Stimulated activated CD4-positive, alpha-beta T cell treated with anti-CD3 and anti-CD28 coated beads, Interleukin-4, amount 100 ng/mL, for 1 hour (primary cell): Measurements from ENCODE around the gene CCDC178.

ENCODE experiments used
- DNase-seq: peaks from one replicate; pipeline ENCODE4 v3.0.0-alpha.2; 2020

The CCDC178 gene

GRCh38 chr18:33114749-33115148, 325.8 kb downstream of the CCDC178 start:
- no peak for DNase-seq

- no peak for DNase-seq
Observed at GRCh38 chr18:33113416-33113815, 327.1 kb downstream of the CCDC178 start.

GRCh38 chr18:33107511-33107910, 333.0 kb downstream of the CCDC178 start:
- DNase-seq: no peak

DNA sequence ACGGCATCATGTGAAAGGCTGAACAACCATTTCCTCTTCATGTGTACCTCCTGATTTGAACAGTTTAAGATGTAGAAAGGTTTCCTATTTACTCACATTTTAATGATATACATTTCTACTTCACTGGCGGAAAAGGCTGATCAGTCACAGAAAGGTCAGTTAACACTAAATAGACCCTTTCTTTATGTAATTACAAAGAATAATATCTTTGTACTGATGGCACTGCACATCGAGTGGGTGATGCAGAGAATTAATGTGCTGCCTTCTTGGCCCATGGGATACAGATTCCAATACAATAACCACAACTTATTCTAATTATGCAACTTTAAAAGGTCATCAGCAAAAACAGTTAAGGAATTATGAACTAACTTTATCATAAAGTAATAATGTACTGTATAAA, 339.2 kb downstream of the CCDC178 start:
- DNase-seq: no peak

DNA sequence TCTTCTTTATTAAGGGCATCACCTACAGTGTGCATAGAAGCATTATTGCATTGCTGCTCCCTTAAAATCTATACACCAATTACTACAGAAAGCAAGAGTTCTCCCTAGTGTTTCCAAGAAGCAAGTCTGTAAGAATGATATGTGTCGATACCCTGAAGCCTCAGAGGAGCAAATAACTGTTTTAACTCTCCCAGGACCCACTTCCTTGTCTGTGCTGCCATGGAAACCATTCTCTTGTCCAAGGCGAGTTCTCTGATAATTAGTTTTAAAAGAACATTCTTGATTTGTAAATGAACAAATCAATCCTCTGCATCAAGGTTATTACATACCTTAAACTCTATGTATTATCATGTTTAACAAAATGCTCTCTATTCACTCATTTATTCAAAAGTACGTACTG, 340.9 kb downstream of the CCDC178 start:
- no peak for DNase-seq

DNA sequence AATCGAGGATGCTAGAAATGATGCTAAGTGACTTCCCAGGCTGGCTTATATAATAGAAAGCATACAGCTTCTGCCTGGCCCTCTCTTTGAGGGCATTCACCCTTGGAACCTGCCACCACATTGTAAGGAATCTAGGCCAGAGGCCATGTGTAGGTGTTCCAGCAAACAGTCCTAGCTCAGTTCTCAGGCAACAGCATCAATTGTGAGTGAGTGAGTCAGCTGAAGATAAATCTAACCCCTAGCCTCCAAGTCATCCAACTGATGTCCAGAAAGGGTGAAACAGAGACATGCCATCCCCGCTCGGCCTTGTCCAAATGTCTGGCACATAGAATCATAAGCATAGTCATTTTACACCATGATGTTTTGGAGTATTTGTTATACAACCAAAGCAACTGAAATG, 343.4 kb downstream of the CCDC178 start:
- DNase-seq: no peak

- no peak for DNase-seq
Observed at GRCh38 chr18:33090461-33090860, 350.1 kb downstream of the CCDC178 start.

GRCh38 chr18:33076601-33077000, 363.9 kb downstream of the CCDC178 start:
- no peak for DNase-seq

- DNase-seq: no peak
Observed at GRCh38 chr18:33074125-33074524, 366.4 kb downstream of the CCDC178 start.

DNA sequence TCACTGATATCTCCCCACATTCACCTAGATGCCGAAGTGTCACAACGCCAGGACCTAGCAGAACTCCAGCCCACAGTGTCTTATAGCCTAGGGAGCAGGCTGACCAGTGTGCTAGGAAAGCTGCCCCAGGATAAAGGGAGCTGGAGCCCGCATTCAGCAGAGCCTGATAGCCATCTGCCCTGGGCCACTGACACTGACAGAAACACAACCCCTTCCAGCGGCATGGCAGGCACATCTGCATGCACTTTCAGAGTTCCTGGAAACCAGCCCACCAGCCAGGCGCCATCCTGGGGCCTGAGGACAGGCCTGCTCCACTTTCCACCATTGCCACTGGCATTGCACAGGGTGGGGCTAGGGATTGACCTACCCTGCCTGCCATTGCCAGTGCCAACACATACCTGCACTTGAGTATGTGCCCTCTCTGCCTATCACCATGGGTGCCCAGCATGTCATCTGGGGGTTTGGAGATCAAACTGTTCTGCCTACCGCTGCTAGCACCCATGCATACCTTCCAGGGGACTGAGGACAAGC, 377.6 kb downstream of the CCDC178 start:
- DNase-seq: no peak

DNA sequence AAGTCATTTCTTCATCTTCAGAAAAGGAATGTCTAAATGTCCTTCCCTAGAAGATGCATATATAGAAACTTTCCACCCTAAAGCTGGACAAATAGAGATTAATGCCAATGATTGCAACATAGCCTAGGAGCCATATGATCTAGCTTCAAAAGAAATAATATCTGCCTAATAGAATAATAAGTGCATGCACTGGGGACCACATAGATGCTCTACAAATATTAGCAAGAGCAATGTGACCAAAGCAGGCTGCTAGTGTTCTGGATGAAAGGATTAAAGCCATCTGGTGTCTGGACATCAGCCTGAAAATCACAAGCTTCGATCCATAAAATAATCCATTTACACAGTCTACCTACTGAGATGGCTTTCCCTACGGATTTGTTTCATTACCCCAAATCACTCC, 387.6 kb downstream of the CCDC178 start:
- DNase-seq: no peak

DNA sequence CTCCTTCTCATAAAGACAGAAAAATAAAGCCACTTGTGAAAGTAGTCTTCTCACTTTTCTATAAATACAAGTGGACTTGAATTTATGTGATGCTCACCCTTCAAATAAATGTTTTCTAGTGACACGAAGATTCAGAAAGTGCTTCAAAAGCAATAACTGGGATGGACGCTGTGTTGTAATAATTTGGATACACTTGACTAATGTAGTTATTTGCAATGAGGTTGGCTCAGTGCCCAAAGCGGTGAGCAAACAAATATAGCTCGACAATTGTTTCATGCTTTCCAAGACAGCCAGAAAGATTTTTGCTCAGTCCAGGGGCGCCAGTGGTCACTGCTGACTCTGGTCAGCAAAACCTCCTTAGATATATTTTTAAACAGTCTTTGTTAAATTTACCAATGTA, 389.1 kb downstream of the CCDC178 start:
- DNase-seq: no peak

- DNase-seq: no peak
Observed at GRCh38 chr18:33040213-33040612, 400.3 kb downstream of the CCDC178 start.

DNA sequence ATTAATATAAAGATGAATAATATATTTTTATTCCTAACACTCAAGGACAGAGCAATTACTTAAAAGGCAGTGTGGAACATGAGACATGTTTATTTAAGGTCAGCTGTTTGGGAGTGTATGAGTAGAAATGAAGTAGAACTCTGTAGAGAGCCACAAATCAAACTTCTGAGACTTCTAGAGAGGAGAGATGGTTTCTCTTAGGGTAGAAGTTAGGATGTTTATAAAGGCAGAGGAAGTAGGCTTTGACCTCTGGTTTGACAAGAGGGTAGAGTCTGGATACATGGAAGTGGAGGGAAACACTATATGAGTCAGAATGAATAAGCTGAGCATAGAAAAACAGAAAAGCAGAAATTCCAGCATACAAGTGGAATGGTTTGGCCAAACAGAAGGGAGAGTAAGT, 405.6 kb downstream of the CCDC178 start:
- no peak for DNase-seq

GRCh38 chr18:33034212-33034611, 406.3 kb downstream of the CCDC178 start:
- no peak for DNase-seq

DNA sequence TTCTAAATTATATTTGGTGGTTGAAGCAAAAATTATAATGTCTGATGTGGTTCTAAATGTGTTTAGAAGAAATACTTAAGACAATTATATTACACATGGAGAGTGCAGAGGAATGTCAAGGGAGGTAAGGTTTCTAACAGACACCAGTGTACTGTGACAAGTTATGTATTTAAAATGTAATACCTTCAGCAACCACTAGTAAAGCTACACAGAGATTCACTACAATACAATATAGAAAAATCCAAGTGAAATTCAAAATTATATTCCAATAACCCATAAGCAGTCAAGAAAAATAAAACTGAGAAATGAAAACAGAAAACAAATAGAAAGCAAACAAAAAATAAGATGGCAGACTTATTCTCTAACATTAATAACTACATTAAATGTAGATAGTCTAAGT, 418.2 kb downstream of the CCDC178 start:
- no peak for DNase-seq

DNA sequence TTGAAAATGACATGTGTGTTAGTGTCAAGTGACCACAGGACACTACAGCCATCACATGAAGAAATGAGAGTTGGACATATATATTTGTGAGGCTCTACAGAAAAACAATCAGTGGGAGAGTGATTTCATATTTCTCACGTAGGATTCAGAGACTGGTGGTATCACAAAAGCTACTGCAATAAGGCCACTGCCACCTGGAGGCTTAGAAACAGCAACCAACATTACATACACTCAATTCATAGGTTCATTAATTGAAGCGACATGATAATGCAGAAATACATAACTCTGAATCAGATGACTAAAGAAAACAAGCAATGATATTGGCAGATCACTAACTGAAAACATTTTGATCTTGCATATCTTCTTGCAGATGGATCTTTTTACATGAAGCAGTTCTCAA, 419.6 kb downstream of the CCDC178 start:
- DNase-seq: no peak

DNA sequence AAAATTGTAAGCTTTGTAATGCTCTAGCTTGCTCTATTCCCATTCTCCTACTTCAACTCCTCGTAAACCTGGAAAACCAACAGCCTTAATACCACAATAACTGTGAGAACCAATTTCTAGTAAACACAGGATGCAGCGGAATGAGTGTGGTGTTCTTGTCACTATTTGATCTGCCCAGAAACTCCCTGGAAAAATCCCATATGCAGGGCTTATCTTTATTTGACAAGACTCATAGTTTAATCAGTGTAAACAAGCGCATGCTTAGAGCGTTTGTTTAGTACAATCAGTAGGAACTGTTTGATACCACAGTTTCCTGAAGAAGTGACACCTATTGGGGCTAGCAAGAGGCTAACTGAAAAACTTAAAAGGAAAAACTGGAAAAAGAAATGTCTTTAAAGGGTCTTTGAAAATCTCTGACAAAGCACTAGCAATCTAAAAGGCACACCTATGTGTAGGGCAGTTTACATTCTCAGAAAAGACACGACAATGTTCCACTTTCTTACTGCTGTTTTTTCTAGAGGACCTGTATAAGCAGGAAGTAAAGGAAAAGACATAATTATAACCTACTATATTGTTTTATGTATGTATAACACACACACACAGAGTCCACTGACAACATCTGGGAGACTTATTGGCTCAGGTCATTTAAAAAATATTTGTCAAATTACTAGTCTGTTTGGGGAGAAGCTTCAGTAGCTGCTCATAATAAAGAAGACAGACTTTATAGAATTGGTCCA, 426.3 kb downstream of the CCDC178 start:
- no peak for DNase-seq

DNA sequence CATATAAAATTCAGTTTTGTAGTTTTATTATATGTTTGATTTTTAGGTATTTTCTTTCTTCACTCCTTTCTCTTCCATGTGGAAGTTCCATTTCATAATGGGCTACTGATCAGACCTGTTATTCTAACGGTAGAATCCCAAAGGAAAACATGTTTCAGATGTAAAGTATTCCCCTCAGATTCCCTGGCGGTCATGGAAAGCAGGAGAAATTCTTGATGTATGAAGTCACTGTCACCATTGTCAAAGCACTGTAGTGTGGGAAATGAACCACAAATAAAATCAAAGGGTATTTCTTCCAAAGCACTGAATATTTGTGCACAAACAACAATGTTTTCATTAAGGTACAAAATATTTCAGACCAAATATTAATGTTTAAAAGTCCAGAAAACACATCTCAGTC, 430.4 kb downstream of the CCDC178 start:
- no peak for DNase-seq

DNA sequence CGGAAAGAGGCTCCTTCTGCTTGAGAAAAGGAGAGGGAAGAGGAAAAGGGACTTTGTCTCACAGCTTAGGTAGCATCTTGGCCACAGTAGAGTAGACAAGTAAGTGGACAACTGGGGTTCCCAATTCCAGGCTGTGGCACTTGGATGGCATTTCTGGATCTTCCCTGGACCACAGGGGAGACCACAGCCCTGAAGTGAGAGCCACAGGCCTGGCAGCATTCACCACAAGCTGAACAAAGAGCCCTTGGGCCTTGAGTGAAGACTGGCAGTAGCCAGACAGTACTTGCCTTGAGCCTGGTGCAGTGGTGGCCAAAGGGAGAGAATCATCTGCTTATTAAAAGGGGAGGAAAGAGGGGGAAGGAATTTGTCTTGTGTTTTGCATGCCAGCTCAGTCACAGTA, 441.6 kb downstream of the CCDC178 start:
- DNase-seq: no peak

GRCh38 chr18:32998285-32998684, 442.2 kb downstream of the CCDC178 start:
- DNase-seq: no peak

DNA sequence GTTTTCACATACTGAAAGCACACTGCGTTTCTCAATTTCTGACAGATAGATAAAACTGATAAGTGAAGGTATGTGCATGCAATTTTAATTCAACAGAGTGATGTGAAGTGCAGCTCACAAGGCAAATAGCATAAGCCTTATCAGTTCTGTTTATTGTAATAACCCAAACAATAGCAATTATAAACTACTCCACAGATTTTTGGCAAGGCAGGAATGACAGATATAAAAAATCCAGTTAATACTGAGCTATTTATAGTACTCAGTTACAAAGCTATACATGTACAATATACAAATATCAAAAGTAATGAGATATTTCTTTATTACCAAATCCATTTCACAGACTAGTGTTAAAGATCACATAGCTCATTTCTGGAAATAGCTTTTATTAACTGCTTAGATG, 456.8 kb downstream of the CCDC178 start:
- DNase-seq: no peak

- no peak for DNase-seq
Observed at GRCh38 chr18:32980896-32981295, 459.6 kb downstream of the CCDC178 start.

DNA sequence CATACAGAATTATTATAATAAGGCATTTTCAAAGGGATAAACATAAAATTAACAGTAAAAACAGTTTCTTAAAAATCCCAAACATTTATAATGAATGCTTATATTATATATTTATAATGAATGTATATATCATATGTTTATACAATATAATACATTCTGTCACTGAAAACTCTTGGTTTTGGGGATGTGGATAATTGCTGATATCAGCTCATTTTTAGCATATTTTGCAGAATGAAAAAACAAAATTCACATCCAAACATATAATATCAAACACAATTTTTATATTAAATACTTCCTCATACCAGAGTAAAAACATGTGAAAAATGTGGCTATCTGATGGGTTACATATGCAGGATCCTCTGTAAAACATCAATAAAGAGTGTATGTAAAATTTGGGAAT, 465.0 kb downstream of the CCDC178 start:
- DNase-seq: no peak

- no peak for DNase-seq
Observed at GRCh38 chr18:32975163-32975436, 465.4 kb downstream of the CCDC178 start.
